Measurements from ENCODE around the gene FBXL7.

DNA sequence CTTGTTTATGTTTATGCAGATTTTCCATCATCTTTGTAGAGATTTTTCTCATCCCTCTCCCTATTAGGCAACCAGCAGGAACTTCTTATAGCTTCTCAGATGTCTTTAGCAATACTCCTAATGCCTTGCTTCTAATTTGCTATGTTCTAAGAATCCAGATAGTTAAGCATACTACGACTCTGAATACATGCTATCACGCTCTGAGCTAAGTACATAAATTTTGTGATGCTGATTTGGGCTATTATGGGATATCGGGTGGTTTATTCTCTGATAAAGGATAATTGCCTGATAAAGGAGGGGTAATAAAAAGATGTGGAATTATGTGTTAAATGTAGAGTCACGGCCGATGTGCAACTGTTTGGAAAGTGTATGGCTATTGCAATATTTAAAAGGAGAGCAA is 6.5 kb upstream of the FBXL7 start:
- TF ChIP-seq, protein P1, sequence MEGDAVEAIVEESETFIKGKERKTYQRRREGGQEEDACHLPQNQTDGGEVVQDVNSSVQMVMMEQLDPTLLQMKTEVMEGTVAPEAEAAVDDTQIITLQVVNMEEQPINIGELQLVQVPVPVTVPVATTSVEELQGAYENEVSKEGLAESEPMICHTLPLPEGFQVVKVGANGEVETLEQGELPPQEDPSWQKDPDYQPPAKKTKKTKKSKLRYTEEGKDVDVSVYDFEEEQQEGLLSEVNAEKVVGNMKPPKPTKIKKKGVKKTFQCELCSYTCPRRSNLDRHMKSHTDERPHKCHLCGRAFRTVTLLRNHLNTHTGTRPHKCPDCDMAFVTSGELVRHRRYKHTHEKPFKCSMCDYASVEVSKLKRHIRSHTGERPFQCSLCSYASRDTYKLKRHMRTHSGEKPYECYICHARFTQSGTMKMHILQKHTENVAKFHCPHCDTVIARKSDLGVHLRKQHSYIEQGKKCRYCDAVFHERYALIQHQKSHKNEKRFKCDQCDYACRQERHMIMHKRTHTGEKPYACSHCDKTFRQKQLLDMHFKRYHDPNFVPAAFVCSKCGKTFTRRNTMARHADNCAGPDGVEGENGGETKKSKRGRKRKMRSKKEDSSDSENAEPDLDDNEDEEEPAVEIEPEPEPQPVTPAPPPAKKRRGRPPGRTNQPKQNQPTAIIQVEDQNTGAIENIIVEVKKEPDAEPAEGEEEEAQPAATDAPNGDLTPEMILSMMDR (conservative IDR thresholded peaks at IDR 0.05 in 1 of 2, IDR thresholded peaks at IDR 0.05 in 1 of 2; ENCODE audit: low read depth in 1 of 2, low read length in 2 of 2), result no peak
- TF ChIP-seq EZH2 (IDR thresholded peaks at IDR 0.05; ENCODE audit: low read length, missing control alignments), result no peak

Data from fibroblast of lung (primary cell).